ENCODE results near the gene THSD4.

- no peak for TF ChIP-seq CTCF (conservative IDR thresholded peaks at IDR 0.05 in 1 of 2, IDR thresholded peaks at IDR 0.05 in 1 of 2; ENCODE audit: extremely low read depth in 1 of 2, insufficient read depth in 1 of 2, low read depth in 1 of 2, low read length in 2 of 2)
- no peak for TF ChIP-seq EZH2 (IDR thresholded peaks at IDR 0.05; ENCODE audit: borderline replicate concordance, low read length)
These were observed 82.3 kb downstream of the THSD4 start for GRCh38 chr15:71197620-71198019.
